Adipocyte (in vitro differentiated cells): ENCODE results near the gene STUM.
A peak's percentile ranks its signal among the peaks of the same experiment; 100 is the strongest.

Source experiments
- DNase-seq: peaks from one replicate; pipeline ENCODE4 v3.0.0-alpha.2; 2015; ENCODE audit warnings: low read depth
- H3K27me3 ChIP-seq: replicated peaks from 2 replicates; pipeline ENCODE4 v1.7.0; 2013; ENCODE audit warnings: mild to moderate bottlenecking, low read length, moderate library complexity; ENCODE audit not compliant: control insufficient read depth, insufficient read depth
- H3K36me3 ChIP-seq: 2 replicates; pipeline ENCODE4 v1.7.0; 2013; ENCODE audit warnings: low read length, mild to moderate bottlenecking, moderate library complexity; ENCODE audit not compliant: control insufficient read depth, insufficient read depth, severe bottlenecking
- H3K4me1 ChIP-seq: 2 replicates; pipeline ENCODE4 v1.7.0; 2013; ENCODE audit warnings: mild to moderate bottlenecking, low read length, moderate library complexity; ENCODE audit not compliant: control insufficient read depth, insufficient read depth
- H3K4me3 ChIP-seq: 2 replicates; pipeline ENCODE4 v1.7.0; 2013; ENCODE audit warnings: mild to moderate bottlenecking, low read length, moderate library complexity
- H3K9ac ChIP-seq: 2 replicates; pipeline ENCODE4 v1.7.0; 2013; ENCODE audit warnings: mild to moderate bottlenecking, low read length, moderate library complexity
- H3K9me3 ChIP-seq: 2 replicates; pipeline ENCODE4 v1.7.0; 2013; ENCODE audit warnings: mild to moderate bottlenecking, low read length, moderate library complexity; ENCODE audit not compliant: control insufficient read depth

STUM gene

DNA sequence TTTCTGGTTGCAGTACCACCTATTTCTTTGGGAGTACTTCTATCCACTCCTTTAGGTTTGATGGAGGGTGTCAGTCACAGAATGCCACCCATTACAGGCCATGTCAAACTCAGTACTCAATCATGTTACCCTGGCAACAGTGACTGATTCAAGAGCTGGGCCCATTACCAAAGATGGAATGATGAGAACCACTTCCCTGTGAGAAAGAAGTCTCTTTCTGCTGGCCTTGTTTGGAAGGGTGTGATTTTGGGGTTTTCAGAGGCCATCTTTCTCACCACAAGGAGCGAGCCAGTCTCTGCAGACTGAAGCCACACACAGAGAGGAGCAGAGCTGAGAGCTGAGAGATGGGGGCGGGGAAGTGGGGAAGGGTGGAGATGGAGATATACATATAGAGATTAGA lies 13.9 kb upstream of the STUM start:
- Histone ChIP-seq H3K9ac (no peak overlapping the region), H3K4me1 (no peaks in the 10 kb centered on the region), H3K27me3 (peaks cover 47% of the 10 kb centered on the region), H3K9me3 (no peaks in the 10 kb centered on the region), H3K4me3 (no peak overlapping the region), H3K36me3 (no peaks in the 10 kb centered on the region)
- no peak for DNase-seq

GRCh38 chr1:226535666-226536065 lies 12.9 kb upstream of the STUM start:
- H3K9me3 ChIP-seq: no peaks in the 10 kb centered on the region
- no peak for DNase-seq
- no peaks in the 10 kb centered on the region for H3K4me1 ChIP-seq
- H3K36me3 ChIP-seq: no peaks in the 10 kb centered on the region
- H3K4me3 ChIP-seq: no peak overlapping the region
- peaks cover 44% of the 10 kb centered on the region for H3K27me3 ChIP-seq
- no peak overlapping the region for H3K9ac ChIP-seq

DNA sequence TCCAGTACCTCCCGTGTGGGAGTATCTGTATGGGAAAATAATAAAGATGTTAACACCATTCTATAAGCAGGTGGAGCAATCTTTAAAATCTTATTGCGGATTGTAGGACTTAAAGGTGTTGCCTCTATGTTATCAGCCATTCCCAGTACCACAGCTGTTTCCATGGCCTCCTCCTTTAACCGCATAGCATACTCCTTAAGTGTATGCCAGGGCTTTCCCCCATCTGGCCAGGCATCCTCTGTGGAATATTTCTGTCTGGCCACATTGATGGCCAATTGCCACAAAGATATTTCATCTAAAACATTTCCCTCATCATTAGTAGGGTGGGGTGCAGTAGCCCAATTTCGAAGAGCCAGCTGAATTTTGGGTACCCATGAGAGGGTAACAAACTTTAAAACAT lies 7.3 kb upstream of the STUM start:
- Histone ChIP-seq H3K27me3 (peaks cover 18% of the 10 kb centered on the region), H3K4me1 (peaks cover 26% of the 10 kb centered on the region), H3K4me3 (no peak overlapping the region), H3K9me3 (no peaks in the 10 kb centered on the region), H3K36me3 (no peaks in the 10 kb centered on the region), H3K9ac (no peak overlapping the region)
- DNase-seq: no peak

DNA sequence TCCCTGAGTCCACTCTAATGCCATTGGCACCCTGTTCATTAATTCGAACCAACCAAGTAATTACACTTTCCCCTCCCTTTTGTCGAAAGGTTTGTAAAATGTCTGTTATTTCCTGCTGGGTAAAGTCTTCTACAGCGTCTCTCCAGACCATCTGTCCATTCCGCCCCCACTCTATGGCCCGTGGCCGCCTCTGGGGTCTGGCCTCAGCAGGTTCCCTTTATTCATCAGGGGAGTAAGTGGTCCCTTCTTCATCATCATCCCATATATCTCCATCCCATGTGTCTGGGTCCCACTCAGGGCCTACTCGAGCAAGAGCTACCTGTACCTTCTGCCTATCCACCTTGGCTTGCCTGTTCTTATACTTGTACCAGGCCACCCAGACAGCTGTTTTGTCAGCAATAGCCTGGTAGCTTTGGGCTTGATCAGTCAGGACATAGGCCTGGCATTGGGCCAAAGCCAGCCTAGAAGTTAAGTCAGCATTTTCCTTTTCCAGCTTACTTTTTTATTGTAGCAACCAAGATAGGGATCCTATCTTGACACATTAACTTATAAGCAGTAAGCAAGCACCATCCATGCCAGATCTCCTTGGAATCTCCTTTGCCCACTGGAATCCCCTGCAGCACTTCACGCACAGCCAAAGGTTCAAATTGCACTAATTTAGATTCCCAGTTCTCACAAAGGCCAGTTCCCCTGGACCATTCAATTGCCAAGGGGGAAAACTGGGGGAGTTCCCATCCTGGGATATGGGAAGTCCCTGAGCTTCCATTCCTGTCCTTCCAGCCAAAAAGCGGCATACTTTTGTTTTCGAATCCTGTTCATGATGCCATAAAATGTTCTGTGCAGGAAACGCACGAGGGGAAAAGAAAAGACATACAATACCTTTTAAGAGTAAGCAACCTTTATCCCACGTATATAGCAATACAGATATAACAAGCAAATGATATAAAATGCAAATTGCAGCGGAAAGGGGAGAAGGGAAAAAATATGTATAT lies 6.6 kb upstream of the STUM start:
- Histone ChIP-seq H3K9me3 (no peaks in the 10 kb centered on the region), H3K9ac (no peak overlapping the region), H3K36me3 (no peaks in the 10 kb centered on the region), H3K27me3 (peaks cover 18% of the 10 kb centered on the region), H3K4me3 (no peak overlapping the region), H3K4me1 (peaks cover 29% of the 10 kb centered on the region)
- no peak for DNase-seq

DNA sequence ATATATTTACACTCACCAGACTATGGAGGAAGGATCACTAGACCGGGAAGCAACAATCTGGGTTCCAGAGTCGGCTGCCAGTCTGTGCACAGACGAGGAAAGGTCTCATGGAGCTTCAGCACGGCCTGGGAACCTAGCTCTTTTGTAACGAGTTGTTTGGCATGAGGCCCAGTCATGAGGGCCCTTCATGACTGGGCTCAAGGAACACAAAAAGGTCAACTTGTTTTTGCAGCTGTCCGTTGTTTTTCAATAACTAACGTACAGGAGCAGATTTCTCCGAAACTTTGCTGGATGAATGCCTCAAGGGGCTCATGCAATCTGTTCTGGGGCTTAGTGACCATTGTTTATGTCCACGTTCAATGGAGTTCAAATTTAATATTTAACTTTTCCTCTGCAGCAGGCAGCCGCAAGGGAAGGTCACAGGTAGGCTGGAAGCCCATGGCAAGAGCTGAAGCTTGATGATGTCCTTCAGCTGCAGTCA lies 5.9 kb upstream of the STUM start:
- Histone ChIP-seq H3K9me3 (no peaks in the 10 kb centered on the region), H3K4me1 (peaks cover 29% of the 10 kb centered on the region), H3K9ac (no peak overlapping the region), H3K27me3 (peaks cover 18% of the 10 kb centered on the region), H3K4me3 (no peak overlapping the region), H3K36me3 (no peaks in the 10 kb centered on the region)
- DNase-seq: no peak

DNA sequence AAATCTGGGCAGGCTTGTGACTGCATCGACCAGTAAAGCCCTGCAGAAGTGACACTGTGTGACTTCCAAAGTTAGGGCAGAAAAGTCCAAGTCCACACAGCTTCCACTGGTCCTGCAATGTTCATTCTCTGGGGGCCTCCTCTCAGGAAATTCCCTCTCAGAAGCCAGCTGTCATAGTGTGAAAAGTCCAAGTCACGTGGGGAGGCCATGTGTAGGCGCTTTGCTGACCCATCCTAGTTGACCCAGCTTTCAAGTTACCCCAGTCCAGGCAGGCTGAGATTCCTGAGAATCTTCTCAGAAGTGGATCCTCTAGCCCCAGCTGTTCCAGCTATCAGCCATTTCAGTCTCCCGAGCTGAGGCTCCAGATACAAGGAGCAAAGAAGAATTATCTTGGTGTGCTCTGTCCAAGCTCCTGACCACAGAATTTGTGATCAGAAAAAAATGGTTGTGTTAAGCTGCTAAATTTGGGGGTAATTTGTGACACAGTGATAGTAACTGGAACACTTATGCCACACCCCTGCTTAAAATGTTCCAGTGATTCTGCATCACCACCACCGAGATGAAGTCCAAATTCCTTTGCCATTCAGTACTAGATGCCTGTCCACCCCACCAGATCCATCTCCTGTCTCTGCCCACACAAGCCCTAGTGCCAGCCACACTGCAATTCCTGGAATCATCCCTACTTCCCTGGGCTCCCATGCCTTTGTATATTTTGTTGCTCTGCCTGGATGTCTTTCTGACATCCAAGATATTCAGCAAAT lies 2.5 kb upstream of the STUM start:
- H3K4me3 ChIP-seq: no peak overlapping the region
- H3K4me1 ChIP-seq: peaks cover 42% of the 10 kb centered on the region
- peaks cover 13% of the 10 kb centered on the region for H3K27me3 ChIP-seq
- no peaks in the 10 kb centered on the region for H3K36me3 ChIP-seq
- no peak overlapping the region for H3K9ac ChIP-seq
- no peaks in the 10 kb centered on the region for H3K9me3 ChIP-seq
- DNase-seq: no peak

GRCh38 chr1:226546926-226547325 lies 1.6 kb upstream of the STUM start:
- peaks cover 14% of the 10 kb centered on the region for H3K27me3 ChIP-seq
- H3K9me3 ChIP-seq: no peaks in the 10 kb centered on the region
- peaks cover 40% of the 10 kb centered on the region for H3K4me1 ChIP-seq
- no peak overlapping the region for H3K9ac ChIP-seq
- no peaks in the 10 kb centered on the region for H3K36me3 ChIP-seq
- DNase-seq: no peak
- H3K4me3 ChIP-seq: no peak overlapping the region

GRCh38 chr1:226547754-226548191 lies 791 bp upstream of the STUM start:
- Histone ChIP-seq H3K4me3 (no peak overlapping the region), H3K9me3 (no peaks in the 10 kb centered on the region), H3K9ac (no peak overlapping the region), H3K27me3 (peaks cover 14% of the 10 kb centered on the region), H3K4me1 (peaks cover 32% of the 10 kb centered on the region), H3K36me3 (no peaks in the 10 kb centered on the region)
- peak; percentile 95 for DNase-seq

- Histone ChIP-seq H3K4me1 (peaks cover 24% of the 10 kb centered on the region), H3K36me3 (no peaks in the 10 kb centered on the region), H3K9ac (peak overlapping the region; percentile 58), H3K9me3 (no peaks in the 10 kb centered on the region), H3K27me3 (peaks cover 9% of the 10 kb centered on the region), H3K4me3 (peak overlapping the region; percentile 72)
- peak; percentile 7 for DNase-seq
Measured at GRCh38 chr1:226549094-226549936, 751 bp downstream of the STUM start.

GRCh38 chr1:226549937-226550671 lies 1.5 kb downstream of the STUM start:
- DNase-seq: peak; percentile 47
- peaks cover 6% of the 10 kb centered on the region for H3K27me3 ChIP-seq
- peak overlapping the region; percentile 51 for H3K9ac ChIP-seq
- peaks cover 24% of the 10 kb centered on the region for H3K4me1 ChIP-seq
- H3K9me3 ChIP-seq: no peaks in the 10 kb centered on the region
- H3K36me3 ChIP-seq: no peaks in the 10 kb centered on the region
- peak overlapping the region; percentile 72 for H3K4me3 ChIP-seq
